Rectal smooth muscle tissue (tissue), 1 donor: ENCODE measurements around the gene ZBTB20.

Experiments
- H3K27ac ChIP-seq: one replicate; pipeline ENCODE4 v1.7.0; 2013; ENCODE audit warnings: low read depth, low read length, inconsistent platforms
- H3K27me3 ChIP-seq: one replicate; pipeline ENCODE4 v1.7.0; 2013; ENCODE audit warnings: low read length; ENCODE audit not compliant: control insufficient read depth, insufficient read depth
- H3K36me3 ChIP-seq: one replicate; pipeline ENCODE4 v1.7.0; 2013; ENCODE audit warnings: low read length; ENCODE audit not compliant: control insufficient read depth, insufficient read depth
- H3K4me1 ChIP-seq: one replicate; pipeline ENCODE4 v1.7.0; 2013; ENCODE audit warnings: low read length; ENCODE audit not compliant: control insufficient read depth, insufficient read depth
- H3K4me3 ChIP-seq: one replicate; pipeline ENCODE4 v1.7.0; 2013; ENCODE audit warnings: low read length
- H3K9ac ChIP-seq: one replicate; pipeline ENCODE4 v1.7.0; 2013; ENCODE audit warnings: low read length

ZBTB20 gene

GRCh38 chr3:115022835-115023398 lies 124.2 kb downstream of the ZBTB20 start:
- no peak overlapping the region for H3K9ac ChIP-seq
- peaks cover 6% of the 10 kb centered on the region for H3K4me1 ChIP-seq
- no peaks in the 10 kb centered on the region for H3K27me3 ChIP-seq
- no peak overlapping the region for H3K4me3 ChIP-seq
- H3K27ac ChIP-seq = no peak overlapping the region
- H3K36me3 ChIP-seq = no peaks in the 10 kb centered on the region

DNA sequence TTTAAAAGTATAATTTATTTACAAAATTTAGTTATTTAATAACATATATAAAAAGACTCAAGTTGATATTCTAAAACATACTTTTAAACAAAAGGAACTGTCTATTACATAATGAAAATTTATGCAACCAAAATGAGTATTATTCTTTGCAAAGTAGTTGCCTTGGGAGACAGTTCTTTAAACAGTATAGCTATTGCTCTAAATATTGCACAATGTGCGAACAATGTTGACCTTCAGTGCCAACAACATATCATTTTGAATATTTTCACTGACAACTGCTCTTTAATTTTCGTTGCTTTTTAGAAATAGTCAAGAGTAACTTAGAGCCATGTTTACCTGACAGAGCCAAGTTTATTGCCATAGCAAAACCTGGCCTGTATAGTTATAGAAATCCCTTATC lies 124.9 kb downstream of the ZBTB20 start:
- H3K9ac ChIP-seq = no peak overlapping the region
- no peaks in the 10 kb centered on the region for H3K27me3 ChIP-seq
- no peak overlapping the region for H3K27ac ChIP-seq
- H3K4me3 ChIP-seq = no peak overlapping the region
- no peaks in the 10 kb centered on the region for H3K36me3 ChIP-seq
- H3K4me1 ChIP-seq = peaks cover 6% of the 10 kb centered on the region

- Histone ChIP-seq H3K9ac (no peak overlapping the region), H3K27me3 (no peaks in the 10 kb centered on the region), H3K4me1 (peaks cover 6% of the 10 kb centered on the region), H3K36me3 (no peaks in the 10 kb centered on the region), H3K27ac (no peak overlapping the region), H3K4me3 (no peak overlapping the region)
Observed at GRCh38 chr3:115021061-115021460, 126.0 kb downstream of the ZBTB20 start.

- no peaks in the 10 kb centered on the region for H3K36me3 ChIP-seq
- no peak overlapping the region for H3K9ac ChIP-seq
- peak overlapping the region; percentile 18 for H3K27ac ChIP-seq
- H3K27me3 ChIP-seq = no peaks in the 10 kb centered on the region
- H3K4me3 ChIP-seq = no peak overlapping the region
- H3K4me1 ChIP-seq = peaks cover 6% of the 10 kb centered on the region
Observed at GRCh38 chr3:115019900-115020299, 127.2 kb downstream of the ZBTB20 start.

- Histone ChIP-seq H3K27ac (peak overlapping the region; percentile 48), H3K4me1 (peaks cover 6% of the 10 kb centered on the region), H3K27me3 (no peaks in the 10 kb centered on the region), H3K36me3 (no peaks in the 10 kb centered on the region), H3K4me3 (no peak overlapping the region), H3K9ac (no peak overlapping the region)
Observed at GRCh38 chr3:115018694-115019093, 128.4 kb downstream of the ZBTB20 start.

DNA sequence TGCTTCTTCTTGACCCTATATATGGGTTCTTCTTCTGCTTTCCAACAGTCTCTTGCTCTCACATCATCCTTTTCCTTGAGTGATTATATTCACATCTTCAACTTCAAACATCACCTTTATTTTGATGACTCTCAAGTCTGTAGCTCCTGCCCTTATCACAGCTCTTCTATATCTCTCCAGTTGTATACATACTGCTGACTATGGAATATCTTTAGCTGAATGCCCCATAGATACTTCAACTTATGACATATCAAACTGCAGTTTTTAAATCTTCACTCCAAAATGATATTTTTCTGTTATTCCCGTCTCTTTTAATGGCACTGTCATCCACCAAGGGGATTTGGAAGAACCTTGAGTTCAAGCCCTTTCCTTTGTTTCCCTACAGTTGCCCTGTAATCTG lies 139.1 kb downstream of the ZBTB20 start:
- H3K27me3 ChIP-seq = no peaks in the 10 kb centered on the region
- H3K36me3 ChIP-seq = no peaks in the 10 kb centered on the region
- no peak overlapping the region for H3K9ac ChIP-seq
- H3K4me1 ChIP-seq = no peaks in the 10 kb centered on the region
- no peak overlapping the region for H3K4me3 ChIP-seq
- no peak overlapping the region for H3K27ac ChIP-seq

DNA sequence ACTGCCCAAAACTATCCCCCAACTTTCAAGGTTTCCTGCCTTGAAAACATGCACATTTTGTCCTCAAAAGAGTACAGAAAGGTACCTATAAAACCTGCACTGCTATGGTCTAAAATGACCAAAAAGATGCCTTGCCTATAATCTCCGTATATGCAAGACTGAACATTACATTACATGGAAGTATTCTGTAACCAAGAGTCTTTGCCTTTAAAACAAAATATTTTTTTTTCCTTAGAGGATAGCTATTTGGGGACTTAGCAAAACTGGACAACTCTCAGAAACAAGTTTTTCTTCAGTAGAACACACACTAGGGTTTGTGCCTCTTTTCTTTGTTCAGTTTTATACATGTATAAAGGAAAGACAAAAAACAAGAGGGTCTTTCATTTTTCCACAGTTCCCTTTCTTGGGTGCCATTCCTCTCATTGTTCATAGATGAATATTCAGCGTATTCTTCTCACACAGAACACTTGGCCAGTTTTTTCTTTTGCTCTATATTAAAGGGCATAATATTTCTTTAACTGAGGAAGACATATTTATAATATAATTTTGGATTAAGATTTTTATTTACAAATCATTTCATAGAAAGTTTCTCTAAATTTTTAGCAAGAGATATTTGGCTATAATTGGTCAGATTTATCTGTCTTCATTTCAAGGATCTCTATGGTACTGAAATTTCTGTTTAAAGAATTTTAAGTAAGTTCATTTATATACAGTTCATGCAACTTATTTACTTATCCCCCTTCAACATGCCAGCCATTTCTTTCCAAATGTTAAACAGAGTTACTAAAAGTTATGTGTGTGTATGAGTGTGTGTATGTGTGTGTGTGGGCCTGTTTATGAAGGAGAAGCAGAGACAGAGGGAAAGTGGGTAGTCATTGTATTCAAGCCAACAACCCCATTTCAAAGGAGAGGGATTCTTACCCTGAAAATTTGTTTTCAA lies 142.6 kb downstream of the ZBTB20 start:
- no peaks in the 10 kb centered on the region for H3K27me3 ChIP-seq
- no peak overlapping the region for H3K27ac ChIP-seq
- H3K4me3 ChIP-seq = no peak overlapping the region
- no peak overlapping the region for H3K9ac ChIP-seq
- H3K36me3 ChIP-seq = no peaks in the 10 kb centered on the region
- no peaks in the 10 kb centered on the region for H3K4me1 ChIP-seq

- no peaks in the 10 kb centered on the region for H3K27me3 ChIP-seq
- no peaks in the 10 kb centered on the region for H3K4me1 ChIP-seq
- H3K4me3 ChIP-seq = no peak overlapping the region
- no peaks in the 10 kb centered on the region for H3K36me3 ChIP-seq
- no peak overlapping the region for H3K9ac ChIP-seq
- no peak overlapping the region for H3K27ac ChIP-seq
Observed at GRCh38 chr3:114998971-114999579, 148.0 kb downstream of the ZBTB20 start.

GRCh38 chr3:114994554-114995341 lies 152.3 kb downstream of the ZBTB20 start:
- Histone ChIP-seq H3K4me3 (no peak overlapping the region), H3K36me3 (no peaks in the 10 kb centered on the region)

GRCh38 chr3:114985776-114986175 lies 161.3 kb downstream of the ZBTB20 start:
- Histone ChIP-seq H3K4me1 (no peaks in the 10 kb centered on the region), H3K27me3 (no peaks in the 10 kb centered on the region), H3K4me3 (no peak overlapping the region), H3K9ac (no peak overlapping the region), H3K27ac (no peak overlapping the region), H3K36me3 (no peaks in the 10 kb centered on the region)

More at GRCh38 chr3:114994554-114995341, 152.3 kb downstream of the ZBTB20 start:
- H3K9ac ChIP-seq = no peak overlapping the region
- no peaks in the 10 kb centered on the region for H3K4me1 ChIP-seq
- no peak overlapping the region for H3K27ac ChIP-seq
- no peaks in the 10 kb centered on the region for H3K27me3 ChIP-seq

DNA sequence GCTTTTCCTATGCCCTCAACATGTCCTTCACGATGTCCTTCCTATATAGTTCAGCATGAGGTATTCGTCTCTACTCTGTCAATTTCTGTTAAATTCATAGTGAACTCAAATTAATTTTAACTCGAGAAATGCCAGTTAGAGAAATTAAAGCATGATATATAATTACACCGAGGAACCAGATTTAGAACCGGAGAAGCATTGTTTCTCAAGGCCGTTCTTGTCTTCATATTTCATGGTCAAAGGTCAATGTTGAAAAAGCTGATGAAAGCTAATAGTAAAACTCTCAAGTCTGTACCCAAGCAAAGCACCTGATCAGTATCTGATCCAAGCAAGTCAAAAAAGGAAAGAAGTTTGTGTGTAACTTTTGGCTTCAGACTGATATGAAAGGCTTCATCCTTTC lies 163.8 kb downstream of the ZBTB20 start:
- H3K9ac ChIP-seq = no peak overlapping the region
- H3K36me3 ChIP-seq = no peaks in the 10 kb centered on the region
- H3K4me1 ChIP-seq = no peaks in the 10 kb centered on the region
- H3K27me3 ChIP-seq = no peaks in the 10 kb centered on the region
- H3K27ac ChIP-seq = no peak overlapping the region
- no peak overlapping the region for H3K4me3 ChIP-seq

- no peaks in the 10 kb centered on the region for H3K36me3 ChIP-seq
- H3K9ac ChIP-seq = no peak overlapping the region
- H3K27me3 ChIP-seq = no peaks in the 10 kb centered on the region
- no peaks in the 10 kb centered on the region for H3K4me1 ChIP-seq
- no peak overlapping the region for H3K27ac ChIP-seq
- H3K4me3 ChIP-seq = no peak overlapping the region
Observed at GRCh38 chr3:114974387-114974786, 172.7 kb downstream of the ZBTB20 start.
